Kidney (tissue), 14 donors: ENCODE measurements around the gene CLEC4E. TPM values are rescaled to one million over a fixed set of nuclear protein-coding genes. Genes with fewer than 3 reads are reported as not detected.

ENCODE experiments used
- DNase-seq, 5 donors: peaks; one replicate each; pipeline ENCODE4 v3.0.0-alpha.2; 2013 to 2020
- FAIRE-seq: peaks from 2 replicates; lab custom pipeline; 2012; peaks lifted over from hg19 to GRCh38; lab: Jason Lieb, UNC
- H3K27ac ChIP-seq, 2 donors: one replicate each; pipeline ENCODE4 v1.7.0; 2013; ENCODE audit warnings: low read depth in 2 of 2, low read length in 2 of 2, inconsistent platforms in 1 of 2
- H3K27me3 ChIP-seq: one replicate; pipeline ENCODE4 v1.7.1; 2013; ENCODE audit warnings: low read length, inconsistent platforms; ENCODE audit not compliant: control insufficient read depth, insufficient read depth
- H3K36me3 ChIP-seq, 3 donors: one replicate each; pipeline versions ENCODE4 v1.7.0 to v1.7.1; 2013; ENCODE audit warnings: low read length in 3 of 3, control low read depth in 1 of 3, inconsistent platforms in 1 of 3; ENCODE audit not compliant: insufficient read depth in 3 of 3, control insufficient read depth in 2 of 3
- H3K4me1 ChIP-seq, 3 donors: one replicate each; pipeline versions ENCODE4 v1.7.0 to v1.7.1; 2013; ENCODE audit warnings: low read length in 3 of 3, inconsistent platforms in 1 of 3, low read depth in 1 of 3; ENCODE audit not compliant: control insufficient read depth in 2 of 3, insufficient read depth in 2 of 3
- H3K4me3 ChIP-seq, 3 donors: one replicate each; pipeline versions ENCODE4 v1.7.0 to v1.8.1; 2013; ENCODE audit warnings: low read length in 3 of 3, control low read depth in 1 of 3, inconsistent platforms in 1 of 3
- H3K9ac ChIP-seq, 3 donors: one replicate each; pipeline versions ENCODE4 v1.7.0 to v1.7.1; 2013; ENCODE audit warnings: low read length in 3 of 3, control low read depth in 1 of 3, inconsistent platforms in 1 of 3
- H3K9me3 ChIP-seq, 3 donors: one replicate each; pipeline versions ENCODE4 v1.7.0 to v1.7.1; 2013; ENCODE audit warnings: low read length in 3 of 3, control low read depth in 1 of 3, inconsistent platforms in 1 of 3; ENCODE audit not compliant: control insufficient read depth in 2 of 3, insufficient read depth in 1 of 3
- intact Hi-C: fragments of 100-400 bp; cut with DNase I; formaldehyde crosslinking; loops from one replicate; pipeline ENCODE4 v1.11.1; 2022
- polyA plus RNA-seq: library from polyadenylated mRNA; stranded (reverse); fragments of 350-450 nt; fragmentation: Illumina TruSeq; extraction: RNeasy Lipid Tissue Mini Kit (QIAGEN cat#74804); gene quantifications from one replicate; pipeline ENCODE4 v1.2.3, GENCODE V29; 2014; ENCODE audit warnings: low read depth, low replicate concordance; ENCODE audit not compliant: insufficient read depth
- total RNA-seq: library from RNA; stranded (reverse); fragmentation: NEBNext Ultra II Directional; extraction: Animal tissue kit (Norgen Biotek cat#: 25700); gene quantifications from one replicate; pipeline ENCODE4 v1.2.1, GENCODE V29; 2021
- TF ChIP-seq, protein P1 (sequence below): IDR thresholded peaks from 3 replicates; pipeline ENCODE4 v1.5.1; 2012; ENCODE audit warnings: mild to moderate bottlenecking, moderate library complexity, borderline replicate concordance; ENCODE audit not compliant: insufficient read depth; ENCODE audit errors: extremely low read depth
- donor health status: control.
- donor health status: control.
- donor health status: control.
- donor health status: control.
- donor health status: control.
- donor health status: DM: yes; HTN: yes; CAD: no.
- donor health status: Normal renal cell carcinoma (clear cell type).

CLEC4E gene
- total and polyA plus RNA-seq, 2 donors from 2014 or later: 0.88 to 4.3 TPM

DNA sequence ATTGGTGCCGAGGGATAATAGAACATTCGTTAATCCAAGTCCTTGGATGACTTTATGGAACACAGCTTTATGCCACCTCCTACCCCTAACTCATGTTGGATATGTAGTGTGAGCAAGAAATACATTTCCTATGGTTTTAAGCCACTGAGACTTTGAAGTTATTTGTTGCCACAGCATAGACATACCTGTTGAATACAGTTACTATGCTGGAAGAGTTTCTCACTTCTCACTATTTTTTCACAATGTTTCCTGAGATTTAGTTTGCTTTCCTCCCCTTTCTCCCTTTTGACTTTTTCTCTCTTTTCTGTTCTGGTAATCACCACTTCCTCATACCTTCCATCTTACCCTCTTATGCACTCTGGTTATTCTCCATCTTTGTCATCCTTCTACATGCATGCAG is 7.5 kb upstream of the CLEC4E start:
- Histone ChIP-seq H3K27ac (no peak overlapping the region), H3K27me3 (no peaks in the 10 kb centered on the region), H3K9ac (no peak overlapping the region), H3K4me3 (no peak overlapping the region), H3K36me3 (no peaks in the 10 kb centered on the region), H3K9me3 (no peaks in the 10 kb centered on the region), H3K4me1 (no peaks in the 10 kb centered on the region)
- TF ChIP-seq, protein P1, sequence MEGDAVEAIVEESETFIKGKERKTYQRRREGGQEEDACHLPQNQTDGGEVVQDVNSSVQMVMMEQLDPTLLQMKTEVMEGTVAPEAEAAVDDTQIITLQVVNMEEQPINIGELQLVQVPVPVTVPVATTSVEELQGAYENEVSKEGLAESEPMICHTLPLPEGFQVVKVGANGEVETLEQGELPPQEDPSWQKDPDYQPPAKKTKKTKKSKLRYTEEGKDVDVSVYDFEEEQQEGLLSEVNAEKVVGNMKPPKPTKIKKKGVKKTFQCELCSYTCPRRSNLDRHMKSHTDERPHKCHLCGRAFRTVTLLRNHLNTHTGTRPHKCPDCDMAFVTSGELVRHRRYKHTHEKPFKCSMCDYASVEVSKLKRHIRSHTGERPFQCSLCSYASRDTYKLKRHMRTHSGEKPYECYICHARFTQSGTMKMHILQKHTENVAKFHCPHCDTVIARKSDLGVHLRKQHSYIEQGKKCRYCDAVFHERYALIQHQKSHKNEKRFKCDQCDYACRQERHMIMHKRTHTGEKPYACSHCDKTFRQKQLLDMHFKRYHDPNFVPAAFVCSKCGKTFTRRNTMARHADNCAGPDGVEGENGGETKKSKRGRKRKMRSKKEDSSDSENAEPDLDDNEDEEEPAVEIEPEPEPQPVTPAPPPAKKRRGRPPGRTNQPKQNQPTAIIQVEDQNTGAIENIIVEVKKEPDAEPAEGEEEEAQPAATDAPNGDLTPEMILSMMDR: no peak
- DNase-seq (no peak), FAIRE-seq (no peak)
- intact Hi-C loops: loop anchor here (10.0 kb wide), 1 partner anchor 497 kb away; no protein-coding TSS in a partner anchor

DNA sequence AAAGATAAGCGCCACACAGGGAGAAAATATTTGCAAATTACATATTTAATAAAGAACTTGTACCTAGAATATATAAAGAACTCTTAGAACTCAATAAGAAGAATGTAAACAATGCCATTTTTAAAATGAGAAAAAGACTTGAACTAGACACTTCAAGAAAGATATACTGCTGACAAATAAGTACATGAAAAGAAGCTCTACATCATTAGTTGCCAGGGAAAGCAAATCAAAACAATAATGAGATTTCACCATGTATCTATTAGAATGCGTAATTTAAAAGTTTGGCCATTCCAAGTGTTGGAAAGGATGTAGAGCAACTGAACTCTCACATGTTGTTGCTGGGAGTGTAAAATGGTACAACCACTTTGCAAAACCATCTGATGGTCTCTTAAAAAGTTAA is 6.9 kb upstream of the CLEC4E start:
- no peak overlapping the region for H3K4me3 ChIP-seq
- H3K9me3 ChIP-seq: no peaks in the 10 kb centered on the region
- TF ChIP-seq, protein P1: no peak
- no peaks in the 10 kb centered on the region for H3K27me3 ChIP-seq
- intact Hi-C loops: loop anchor here (10.0 kb wide), 1 partner anchor 497 kb away; no protein-coding TSS in a partner anchor
- no peak overlapping the region for H3K27ac ChIP-seq
- no peaks in the 10 kb centered on the region for H3K4me1 ChIP-seq
- no peak for FAIRE-seq
- H3K36me3 ChIP-seq: no peaks in the 10 kb centered on the region
- H3K9ac ChIP-seq: no peak overlapping the region
- DNase-seq: no peak

GRCh38 chr12:8546591-8546990 is 5.9 kb upstream of the CLEC4E start:
- intact Hi-C loops: loop anchor here (10.0 kb wide), 1 partner anchor 498 kb away; no protein-coding TSS in a partner anchor

More at GRCh38 chr12:8546591-8546990, 5.9 kb upstream of the CLEC4E start:
- Histone ChIP-seq H3K9ac (no peak overlapping the region), H3K9me3 (no peaks in the 10 kb centered on the region), H3K36me3 (no peaks in the 10 kb centered on the region), H3K4me3 (no peak overlapping the region), H3K27me3 (no peaks in the 10 kb centered on the region), H3K27ac (no peak overlapping the region), H3K4me1 (no peaks in the 10 kb centered on the region)
- FAIRE-seq: no peak
- TF ChIP-seq, protein P1: no peak
- no peak for DNase-seq
